BLaER1 (cell line): Measurements from ENCODE around the gene HSPB1.

Source experiments
- H3K27ac ChIP-seq: shearing (Covaris generic); formaldehyde crosslinking; 2 replicates; pipeline ENCODE4 v1.8.1; 2022
- H3K27me3 ChIP-seq: shearing (Covaris generic); formaldehyde crosslinking; 2 replicates; pipeline ENCODE4 v1.8.1; 2022
- H3K36me3 ChIP-seq: shearing (Covaris generic); formaldehyde crosslinking; 2 replicates; pipeline ENCODE4 v1.8.1; 2022
- H3K4me1 ChIP-seq: shearing (Covaris generic); formaldehyde crosslinking; 2 replicates; pipeline ENCODE4 v1.8.1; 2022
- H3K4me2 ChIP-seq: shearing (Covaris generic); formaldehyde crosslinking; 2 replicates; pipeline ENCODE4 v1.8.1; 2022
- H3K4me3 ChIP-seq: shearing (Covaris generic); formaldehyde crosslinking; 2 replicates; pipeline ENCODE4 v1.8.1; 2022
- H3K9ac ChIP-seq: shearing (Covaris generic); formaldehyde crosslinking; 2 replicates; pipeline ENCODE4 v1.8.1; 2022
- H3K9me3 ChIP-seq: shearing (Covaris generic); formaldehyde crosslinking; 2 replicates; pipeline ENCODE4 v1.8.1; 2022
- H4K20me1 ChIP-seq: shearing (Covaris generic); formaldehyde crosslinking; 2 replicates; pipeline ENCODE4 v1.8.1; 2022
- Cebpa-rat ChIP-seq: shearing (Covaris generic); IDR thresholded peaks from 2 replicates; pipeline ENCODE4 v1.8.1; 2022

HSPB1 gene

GRCh38 chr7:76302347-76303201, at the start of gene HSPB1:
Gene HSPB1, plus strand, starts transcription at chr7:76302673. Its CDS starts 40 bp downstream, at chr7:76302713.
- TF ChIP-seq Cebpa-rat = no peak
- H4K20me1 ChIP-seq = 0 out of 2 replicates have a peak, but pooled peaks cover 7% of the 10 kb centered on the region
- H3K36me3 ChIP-seq = peaks cover 11% of the 10 kb centered on the region
- H3K4me1 ChIP-seq = peaks cover 56% of the 10 kb centered on the region
- H3K9ac ChIP-seq = peak within 1 kb of the TSS; percentile 96
- H3K27me3 ChIP-seq = no peaks in the 10 kb centered on the region
- peak within 1 kb of the TSS; percentile 96 for H3K27ac ChIP-seq
- peak within 1 kb of the TSS; percentile 77 for H3K4me2 ChIP-seq
- H3K9me3 ChIP-seq = no peaks in the 10 kb centered on the region
- H3K4me3 ChIP-seq = peak within 1 kb of the TSS; percentile 99

GRCh38 chr7:76254781-76255180, 47.7 kb upstream of the HSPB1 start:
- Histone ChIP-seq H3K9me3 (no peaks in the 10 kb centered on the region), H3K36me3 (no peaks in the 10 kb centered on the region), H3K27me3 (peaks cover 11% of the 10 kb centered on the region), H3K4me1 (peaks cover 14% of the 10 kb centered on the region), H3K9ac (no peak overlapping the region), H3K4me2 (no peak overlapping the region), H3K4me3 (no peak overlapping the region), H4K20me1 (no peaks in the 10 kb centered on the region), H3K27ac (no peak overlapping the region)
- TF ChIP-seq Cebpa-rat = no peak

GRCh38 chr7:76257973-76258372, 44.5 kb upstream of the HSPB1 start:
- no peak overlapping the region for H3K27ac ChIP-seq
- no peak overlapping the region for H3K9ac ChIP-seq
- no peak for TF ChIP-seq Cebpa-rat
- H4K20me1 ChIP-seq = no peaks in the 10 kb centered on the region
- H3K27me3 ChIP-seq = peaks cover 12% of the 10 kb centered on the region
- H3K4me2 ChIP-seq = no peak overlapping the region
- H3K9me3 ChIP-seq = no peaks in the 10 kb centered on the region
- no peak overlapping the region for H3K4me3 ChIP-seq
- peaks cover 35% of the 10 kb centered on the region for H3K4me1 ChIP-seq
- no peaks in the 10 kb centered on the region for H3K36me3 ChIP-seq

- Histone ChIP-seq H3K27ac (no peak overlapping the region), H3K36me3 (no peaks in the 10 kb centered on the region)
These were observed 43.1 kb upstream of the HSPB1 start for GRCh38 chr7:76259124-76260093.

GRCh38 chr7:76260171-76260703, 42.2 kb upstream of the HSPB1 start:
- peaks cover 12% of the 10 kb centered on the region for H3K27me3 ChIP-seq
- H3K36me3 ChIP-seq = no peaks in the 10 kb centered on the region
- no peak overlapping the region for H3K27ac ChIP-seq
- H3K4me2 ChIP-seq = peak overlapping the region; percentile 91
- peaks cover 41% of the 10 kb centered on the region for H3K4me1 ChIP-seq
- TF ChIP-seq Cebpa-rat = no peak
- no peak overlapping the region for H3K9ac ChIP-seq
- peak overlapping the region; percentile 63 for H3K4me3 ChIP-seq
- H4K20me1 ChIP-seq = no peaks in the 10 kb centered on the region
- no peaks in the 10 kb centered on the region for H3K9me3 ChIP-seq

More at GRCh38 chr7:76259124-76260093, 43.1 kb upstream of the HSPB1 start:
- no peak for TF ChIP-seq Cebpa-rat
- H3K9me3 ChIP-seq = no peaks in the 10 kb centered on the region
- H4K20me1 ChIP-seq = no peaks in the 10 kb centered on the region
- peak overlapping the region; percentile 38; the same call in 1 of the 2 replicates for H3K9ac ChIP-seq
- peak overlapping the region; percentile 91 for H3K4me2 ChIP-seq
- H3K27me3 ChIP-seq = peaks cover 12% of the 10 kb centered on the region
- H3K4me1 ChIP-seq = peaks cover 41% of the 10 kb centered on the region
- H3K4me3 ChIP-seq = peak overlapping the region; percentile 63

GRCh38 chr7:76261329-76261728, 41.1 kb upstream of the HSPB1 start:
- Histone ChIP-seq H3K9me3 (no peaks in the 10 kb centered on the region), H3K9ac (no peak overlapping the region), H3K36me3 (no peaks in the 10 kb centered on the region), H3K4me3 (no peak overlapping the region), H3K4me1 (peaks cover 34% of the 10 kb centered on the region), H4K20me1 (no peaks in the 10 kb centered on the region), H3K4me2 (peak overlapping the region; percentile 57), H3K27ac (no peak overlapping the region), H3K27me3 (peaks cover 12% of the 10 kb centered on the region)
- no peak for TF ChIP-seq Cebpa-rat

- Histone ChIP-seq H3K27ac (no peak overlapping the region), H3K4me3 (no peak overlapping the region), H3K9me3 (no peaks in the 10 kb centered on the region), H3K9ac (no peak overlapping the region), H3K4me1 (peaks cover 37% of the 10 kb centered on the region), H3K36me3 (no peaks in the 10 kb centered on the region), H4K20me1 (no peaks in the 10 kb centered on the region), H3K27me3 (peaks cover 16% of the 10 kb centered on the region), H3K4me2 (peak overlapping the region; percentile 57; the same call in 1 of the 2 replicates)
- TF ChIP-seq Cebpa-rat = no peak
These were observed 40.5 kb upstream of the HSPB1 start for GRCh38 chr7:76261931-76262330.

- Histone ChIP-seq H3K4me1 (peaks cover 44% of the 10 kb centered on the region), H4K20me1 (no peaks in the 10 kb centered on the region), H3K9ac (no peak overlapping the region), H3K27me3 (peaks cover 19% of the 10 kb centered on the region), H3K4me3 (no peak overlapping the region), H3K36me3 (no peaks in the 10 kb centered on the region), H3K4me2 (0 out of 2 replicates have a peak overlapping the region, but pooled peaks have one; percentile 9), H3K9me3 (no peaks in the 10 kb centered on the region), H3K27ac (no peak overlapping the region)
- TF ChIP-seq Cebpa-rat = no peak
These were observed 39.6 kb upstream of the HSPB1 start for GRCh38 chr7:76262683-76263402.

GRCh38 chr7:76265299-76265698, 37.2 kb upstream of the HSPB1 start:
- TF ChIP-seq Cebpa-rat = no peak
- Histone ChIP-seq H3K4me2 (no peak overlapping the region), H4K20me1 (no peaks in the 10 kb centered on the region), H3K27me3 (peaks cover 14% of the 10 kb centered on the region; the same call in 1 of the 2 replicates), H3K27ac (no peak overlapping the region), H3K4me3 (no peak overlapping the region), H3K9ac (no peak overlapping the region), H3K36me3 (no peaks in the 10 kb centered on the region), H3K4me1 (peaks cover 47% of the 10 kb centered on the region), H3K9me3 (no peaks in the 10 kb centered on the region)
